ENCODE results near the gene DOK4.
"Not testable (repeated sequence)": the region's sequence is repeated elsewhere in the genome, so short reads cannot be mapped to it uniquely, and the experiment has no call there.

Gene DOK4

GRCh38 chr16:57500578-57501111, 14.4 kb upstream of the DOK4 start:
- no peak for DNase-seq

GRCh38 chr16:57499941-57500340, 13.6 kb upstream of the DOK4 start:
- not testable (repeated sequence) for DNase-seq

- no peak for DNase-seq
Observed at GRCh38 chr16:57498031-57498430, 11.7 kb upstream of the DOK4 start.

- no peak for DNase-seq
Observed at GRCh38 chr16:57497121-57497520, 10.8 kb upstream of the DOK4 start.

GRCh38 chr16:57493767-57494166, 7.5 kb upstream of the DOK4 start:
- no peak for DNase-seq

GRCh38 chr16:57489229-57489628, 2.9 kb upstream of the DOK4 start:
- DNase-seq: no peak

GRCh38 chr16:57486858-57487834, 853 bp upstream of the DOK4 start:
- DNase-seq: no peak

GRCh38 chr16:57485091-57485915, 990 bp downstream of the DOK4 start:
- no peak for DNase-seq

GRCh38 chr16:57484515-57485005, 1.7 kb downstream of the DOK4 start:
- no peak for DNase-seq

- no peak for DNase-seq
Observed at GRCh38 chr16:57483725-57484514, 2.4 kb downstream of the DOK4 start.

GRCh38 chr16:57482845-57483545, 3.3 kb downstream of the DOK4 start:
- DNase-seq: no peak

- DNase-seq: no peak
Observed at GRCh38 chr16:57481421-57481820, 4.9 kb downstream of the DOK4 start.

- DNase-seq: no peak
Observed at GRCh38 chr16:57480754-57481230, 5.5 kb downstream of the DOK4 start.

- no peak for DNase-seq
Observed at GRCh38 chr16:57479976-57480753, 6.1 kb downstream of the DOK4 start.

GRCh38 chr16:57479205-57479975, 6.9 kb downstream of the DOK4 start:
- no peak for DNase-seq

GRCh38 chr16:57478396-57479204, 7.7 kb downstream of the DOK4 start:
- DNase-seq: no peak

- peak; percentile 48 for DNase-seq
Observed at GRCh38 chr16:57477531-57478202, 8.6 kb downstream of the DOK4 start.

Measured in NCI-H2107 (cell line).